ENCODE data around the gene CHRNA3. TPM values are rescaled to one million over a fixed set of nuclear protein-coding genes. Genes with fewer than 3 reads are reported as not detected.

CHRNA3 gene
- total and polyA plus RNA-seq, 7 donors: 0.23 to 13.8 (median 6.9) TPM

- Histone ChIP-seq H3K4me3 (no peak overlapping the region), H3K27ac (no peak overlapping the region), H3K27me3 (no peaks in the 10 kb centered on the region), H3K4me1 (no peaks in the 10 kb centered on the region), H3K9me3 (no peaks in the 10 kb centered on the region), H3K36me3 (peaks cover 0 to 7% (median 0%) of the 10 kb centered on the region in 4 donors)
- DNase-seq: no peak
- intact Hi-C loops (cut with DNase I): no loop called here
- TF ChIP-seq POLR2A (IDR thresholded peaks at IDR 0.05): no peak
- TF ChIP-seq POLR2AphosphoS5 (IDR thresholded peaks at IDR 0.05): no peak
- TF ChIP-seq, protein P1, sequence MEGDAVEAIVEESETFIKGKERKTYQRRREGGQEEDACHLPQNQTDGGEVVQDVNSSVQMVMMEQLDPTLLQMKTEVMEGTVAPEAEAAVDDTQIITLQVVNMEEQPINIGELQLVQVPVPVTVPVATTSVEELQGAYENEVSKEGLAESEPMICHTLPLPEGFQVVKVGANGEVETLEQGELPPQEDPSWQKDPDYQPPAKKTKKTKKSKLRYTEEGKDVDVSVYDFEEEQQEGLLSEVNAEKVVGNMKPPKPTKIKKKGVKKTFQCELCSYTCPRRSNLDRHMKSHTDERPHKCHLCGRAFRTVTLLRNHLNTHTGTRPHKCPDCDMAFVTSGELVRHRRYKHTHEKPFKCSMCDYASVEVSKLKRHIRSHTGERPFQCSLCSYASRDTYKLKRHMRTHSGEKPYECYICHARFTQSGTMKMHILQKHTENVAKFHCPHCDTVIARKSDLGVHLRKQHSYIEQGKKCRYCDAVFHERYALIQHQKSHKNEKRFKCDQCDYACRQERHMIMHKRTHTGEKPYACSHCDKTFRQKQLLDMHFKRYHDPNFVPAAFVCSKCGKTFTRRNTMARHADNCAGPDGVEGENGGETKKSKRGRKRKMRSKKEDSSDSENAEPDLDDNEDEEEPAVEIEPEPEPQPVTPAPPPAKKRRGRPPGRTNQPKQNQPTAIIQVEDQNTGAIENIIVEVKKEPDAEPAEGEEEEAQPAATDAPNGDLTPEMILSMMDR (IDR thresholded peaks at IDR 0.05): no peak
- no peak for TF ChIP-seq EP300 (IDR thresholded peaks at IDR 0.05)
- WGBS, 2 donors: 91 to 95% methylated on average over 1 of the region's 1 CpG
Measured at GRCh38 chr15:78597583-78597982, 23.2 kb downstream of the CHRNA3 start.

- intact Hi-C loops (cut with DNase I): no loop called here
- no peaks in the 10 kb centered on the region for H3K27me3 ChIP-seq
- no peak for DNase-seq
- 92 to 96% methylated on average over 1 of the region's 1 CpG for WGBS, 2 donors
- TF ChIP-seq POLR2A (IDR thresholded peaks at IDR 0.05) (no peak), POLR2AphosphoS5 (IDR thresholded peaks at IDR 0.05) (no peak), EP300 (IDR thresholded peaks at IDR 0.05) (no peak)
- TF ChIP-seq, protein P1 (IDR thresholded peaks at IDR 0.05): no peak
- no peaks in the 10 kb centered on the region for H3K9me3 ChIP-seq
- H3K36me3 ChIP-seq: no peaks in the 10 kb centered on the region
- H3K27ac ChIP-seq: no peak overlapping the region
- no peak overlapping the region for H3K4me3 ChIP-seq
- H3K4me1 ChIP-seq: no peaks in the 10 kb centered on the region
Measured at GRCh38 chr15:78574944-78575343, 45.9 kb downstream of the CHRNA3 start.

DNA sequence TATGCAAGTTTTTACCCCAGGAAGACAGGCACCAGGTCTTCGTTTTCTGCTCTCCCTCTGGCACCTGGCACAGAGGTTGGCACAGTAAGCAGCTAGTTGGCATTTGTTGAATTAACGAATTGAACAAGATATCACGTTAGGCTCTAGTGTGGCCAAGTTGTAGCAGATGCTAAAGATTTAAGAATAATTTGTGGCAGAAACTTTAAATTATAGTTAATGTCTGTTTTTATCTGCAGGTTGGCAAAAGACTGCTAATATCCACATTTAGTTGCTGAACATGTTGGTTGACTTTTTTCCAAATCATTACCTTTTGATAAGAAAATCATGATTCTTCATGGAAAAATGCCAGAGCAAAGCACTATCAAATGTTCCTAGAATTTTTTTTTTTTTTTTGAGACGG is 47.4 kb downstream of the CHRNA3 start:
- Histone ChIP-seq H3K27ac (no peak overlapping the region), H3K36me3 (no peaks in the 10 kb centered on the region), H3K4me1 (no peaks in the 10 kb centered on the region), H3K9me3 (no peaks in the 10 kb centered on the region), H3K4me3 (no peak overlapping the region), H3K27me3 (no peaks in the 10 kb centered on the region)
- 68 to 96% methylated on average over 4 of the region's 4 CpGs for WGBS, 2 donors
- TF ChIP-seq EP300 (IDR thresholded peaks at IDR 0.05) (no peak), POLR2AphosphoS5 (IDR thresholded peaks at IDR 0.05) (no peak), POLR2A (IDR thresholded peaks at IDR 0.05) (no peak)
- TF ChIP-seq, protein P1 (IDR thresholded peaks at IDR 0.05): no peak
- no peak for DNase-seq
- intact Hi-C loops (cut with DNase I): no loop called here

- H3K27me3 ChIP-seq: no peaks in the 10 kb centered on the region
- intact Hi-C loops (cut with DNase I): no loop called here
- H3K4me1 ChIP-seq: peaks cover 0 to 4% (median 2%) of the 10 kb centered on the region in 4 donors
- H3K4me3 ChIP-seq: no peak overlapping the region
- no peak for DNase-seq
- TF ChIP-seq POLR2AphosphoS5 (IDR thresholded peaks at IDR 0.05) (no peak), EP300 (IDR thresholded peaks at IDR 0.05) (no peak), POLR2A (IDR thresholded peaks at IDR 0.05) (no peak)
- TF ChIP-seq, protein P1 (IDR thresholded peaks at IDR 0.05): no peak
- H3K27ac ChIP-seq: no peak overlapping the region
- H3K36me3 ChIP-seq: no peaks in the 10 kb centered on the region
- 89 to 91% methylated on average over 4 of the region's 4 CpGs for WGBS, 2 donors
- H3K9me3 ChIP-seq: no peaks in the 10 kb centered on the region
Measured at GRCh38 chr15:78571382-78571781, 49.4 kb downstream of the CHRNA3 start.

DNA sequence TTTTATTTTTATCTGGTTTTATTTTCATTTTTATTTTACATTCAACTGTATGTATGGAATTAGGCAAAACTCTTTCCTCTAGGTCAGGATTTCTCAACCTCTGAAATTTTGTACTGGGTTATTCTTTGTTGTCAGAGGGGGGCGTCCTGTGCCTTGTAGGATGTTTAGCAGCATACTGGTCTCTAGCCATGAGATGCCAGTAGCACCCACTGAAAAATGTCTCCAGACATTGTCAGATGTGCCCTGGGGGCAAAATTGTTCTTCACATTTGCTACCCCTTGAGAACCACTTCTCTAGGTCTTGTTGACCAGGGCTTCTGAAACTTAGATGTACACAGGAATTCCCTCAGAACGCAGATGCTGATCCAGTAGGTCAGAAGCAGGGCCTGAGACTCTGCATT is 50.1 kb downstream of the CHRNA3 start:
- H3K27me3 ChIP-seq: no peaks in the 10 kb centered on the region
- H3K4me3 ChIP-seq: no peak overlapping the region
- H3K27ac ChIP-seq: no peak overlapping the region
- 89 to 90% methylated on average over 2 of the region's 2 CpGs for WGBS, 2 donors
- TF ChIP-seq POLR2AphosphoS5 (IDR thresholded peaks at IDR 0.05) (no peak), EP300 (IDR thresholded peaks at IDR 0.05) (no peak), POLR2A (IDR thresholded peaks at IDR 0.05) (no peak)
- TF ChIP-seq, protein P1 (IDR thresholded peaks at IDR 0.05): no peak
- H3K36me3 ChIP-seq: no peaks in the 10 kb centered on the region
- H3K9me3 ChIP-seq: no peaks in the 10 kb centered on the region
- intact Hi-C loops (cut with DNase I): no loop called here
- H3K4me1 ChIP-seq: peaks cover 0 to 10% (median 5%) of the 10 kb centered on the region in 4 donors
- no peak for DNase-seq
